HK-2 (cell line): Measurements from ENCODE around the gene AFF4.

ENCODE experiments used
- DNase-seq: peaks from one replicate; pipeline ENCODE4 v3.0.0-alpha.2; 2018; ENCODE audit not compliant: unreplicated experiment

Gene AFF4

DNA sequence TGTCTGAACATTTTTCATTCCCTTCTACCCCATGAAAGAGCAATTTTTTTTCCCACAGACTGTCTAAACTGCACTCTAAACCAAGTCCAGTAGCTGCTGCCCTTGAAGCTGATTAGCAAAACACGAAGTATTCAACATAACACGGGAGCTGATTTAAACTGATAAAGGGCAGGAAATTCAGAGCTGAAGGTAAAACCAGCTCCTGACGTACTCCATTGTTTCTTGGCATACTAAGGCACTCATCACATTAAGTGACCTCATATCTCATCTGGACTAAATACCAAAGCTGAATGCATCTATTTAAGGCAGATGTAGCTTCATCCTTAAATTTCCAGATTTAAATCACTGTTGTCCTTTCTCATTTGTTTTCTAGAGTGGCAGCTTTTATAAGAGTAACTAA is 109.1 kb downstream of the AFF4 start:
- no peak for DNase-seq

DNA sequence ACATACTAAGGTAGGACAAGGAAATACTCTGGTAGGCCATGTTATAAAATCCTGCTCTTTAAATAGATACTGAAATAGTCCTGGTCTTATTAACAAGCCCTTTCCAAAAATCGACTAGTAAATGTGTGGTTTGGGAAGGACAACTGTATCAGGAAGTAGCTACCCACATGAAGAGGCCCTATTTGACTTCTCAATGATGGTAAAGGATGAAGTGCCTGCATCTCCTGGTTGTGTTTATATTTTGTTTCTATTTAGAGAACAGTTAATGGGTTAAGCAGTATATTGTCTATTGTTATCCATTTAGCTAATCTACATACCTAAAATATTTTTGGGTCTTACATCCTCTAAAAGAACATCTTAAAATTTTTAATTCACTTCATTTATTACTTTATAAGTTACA is 109.6 kb downstream of the AFF4 start:
- no peak for DNase-seq

DNA sequence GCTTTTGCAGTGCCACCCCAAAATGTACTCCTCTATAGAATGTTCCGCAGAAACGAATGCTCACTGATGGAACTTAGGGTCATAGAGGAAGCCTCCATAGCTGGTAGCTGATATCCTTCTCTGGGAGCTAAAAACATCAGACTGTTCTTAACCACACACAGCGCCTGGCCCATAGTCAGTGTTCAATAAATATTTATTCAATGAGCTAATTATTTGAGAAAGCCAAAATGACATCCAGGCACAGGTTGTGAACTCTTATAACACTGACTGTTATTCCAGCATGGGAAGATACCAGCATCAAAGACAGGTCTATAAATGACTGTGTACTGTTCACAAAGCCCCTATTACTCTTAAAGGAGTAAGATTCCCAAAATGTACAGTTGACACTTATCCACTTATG is 110.1 kb downstream of the AFF4 start:
- DNase-seq = no peak

DNA sequence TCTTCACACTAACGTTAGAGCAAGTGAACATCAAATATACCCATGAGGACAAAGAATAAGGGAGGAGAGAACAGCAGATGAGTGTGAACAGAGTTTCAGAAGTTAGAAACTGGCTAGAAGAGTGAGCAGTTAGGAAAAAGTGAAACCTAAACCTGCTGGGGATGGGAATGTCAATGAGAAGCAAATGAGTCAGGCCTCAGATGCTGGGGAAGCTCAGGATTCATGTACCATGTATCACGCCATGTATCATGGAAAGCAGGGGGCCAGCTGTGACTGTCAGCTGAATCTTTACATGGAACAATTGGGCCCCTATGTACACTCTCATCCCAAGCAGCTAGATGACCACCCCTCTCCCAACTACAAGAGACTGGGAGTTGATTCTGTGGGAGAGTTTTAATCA is 113.4 kb downstream of the AFF4 start:
- no peak for DNase-seq

DNA sequence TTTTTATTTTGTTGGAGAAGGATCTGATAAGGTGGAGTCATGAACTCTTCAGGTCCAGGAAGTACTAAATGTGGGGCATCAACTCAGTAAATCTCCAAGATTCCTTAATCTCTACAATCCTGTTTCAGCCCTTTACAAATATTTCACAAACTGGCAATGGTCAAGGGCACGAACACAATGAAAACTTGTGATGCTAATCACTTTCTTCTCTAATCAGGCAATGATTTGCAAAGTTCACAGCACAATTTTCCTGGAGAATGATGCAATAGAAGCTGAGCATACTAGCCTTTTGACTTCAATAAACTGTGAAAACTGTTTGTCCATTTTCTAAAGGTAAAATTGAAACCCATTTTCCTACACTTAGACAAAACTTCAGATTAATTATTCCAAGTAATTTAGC is 114.1 kb downstream of the AFF4 start:
- DNase-seq = no peak

DNA sequence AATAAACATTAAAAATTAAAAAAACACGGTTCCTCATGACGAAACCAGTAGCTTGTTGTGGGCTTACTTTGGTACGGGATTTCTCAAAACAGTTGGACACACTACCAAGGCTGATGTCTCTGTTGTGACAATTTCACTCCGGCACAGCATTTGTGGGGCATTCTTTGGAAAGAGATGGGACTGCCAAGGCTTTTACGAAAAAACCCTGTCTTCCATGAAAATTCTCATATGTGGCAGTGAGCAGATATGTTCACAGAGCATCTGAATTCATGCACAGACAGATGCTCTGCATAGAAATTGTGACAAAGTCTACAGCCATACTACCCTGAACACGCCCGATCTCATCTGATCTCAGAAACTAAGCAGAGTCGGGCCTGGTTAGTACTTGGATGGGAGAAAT is 115.2 kb downstream of the AFF4 start:
- no peak for DNase-seq

DNA sequence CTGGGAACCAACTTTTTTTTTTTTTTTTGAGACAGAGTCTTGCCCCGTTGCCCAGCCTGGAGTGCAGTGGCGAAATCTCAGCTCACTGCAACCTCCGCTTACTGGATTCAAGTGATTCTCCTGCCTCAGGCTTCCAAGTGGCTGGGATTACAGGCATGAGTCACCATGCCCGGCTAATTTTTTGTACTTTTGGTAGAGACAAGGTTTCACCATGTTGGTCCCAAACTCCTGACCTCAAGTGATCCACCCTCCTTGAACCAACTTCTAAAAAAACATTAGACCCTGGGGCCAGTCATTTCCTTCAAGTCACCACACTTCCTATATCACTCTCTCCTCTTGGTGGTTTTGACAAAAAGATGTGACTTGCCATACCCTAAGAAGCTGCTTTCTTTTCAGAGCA is 122.1 kb downstream of the AFF4 start:
- no peak for DNase-seq

DNA sequence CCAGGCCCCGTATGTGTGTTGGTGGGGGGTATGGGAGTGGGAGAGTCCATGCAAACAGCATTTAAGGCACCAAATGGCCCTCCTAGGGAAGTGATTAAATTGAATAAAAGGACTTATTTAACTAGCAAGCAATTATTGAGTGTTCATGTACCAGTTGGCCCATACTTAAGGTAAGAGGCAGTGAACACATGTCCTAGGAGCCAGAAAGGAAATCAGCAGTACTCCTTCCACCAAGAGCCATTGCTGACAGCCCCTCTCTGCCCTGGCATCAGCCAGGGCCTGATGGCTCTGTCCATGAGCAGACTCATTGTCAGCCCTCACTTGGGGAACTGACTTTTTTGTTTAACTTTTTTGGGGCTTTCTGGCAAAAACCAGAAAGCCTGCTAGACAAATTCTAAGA is 122.5 kb downstream of the AFF4 start:
- DNase-seq = no peak

DNA sequence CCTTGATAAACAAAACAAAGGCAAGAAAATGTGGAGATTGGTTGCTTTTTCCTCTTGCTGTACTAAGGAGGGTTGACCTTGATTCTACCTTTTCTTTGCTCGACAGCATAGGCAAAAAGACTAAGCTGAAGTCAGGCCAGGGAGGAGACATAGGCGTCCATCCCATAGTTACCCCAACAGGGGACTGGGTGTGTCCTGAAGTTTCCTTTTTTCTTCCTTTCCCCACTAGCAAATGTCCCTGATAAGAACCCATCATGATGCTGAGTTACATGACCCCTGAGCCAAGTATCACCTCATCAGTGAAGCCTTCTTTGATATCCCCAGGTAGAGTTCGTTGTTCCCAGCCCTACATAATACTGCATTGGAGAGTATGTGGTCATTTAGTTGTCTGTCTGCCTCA is 123.1 kb downstream of the AFF4 start:
- no peak for DNase-seq

DNA sequence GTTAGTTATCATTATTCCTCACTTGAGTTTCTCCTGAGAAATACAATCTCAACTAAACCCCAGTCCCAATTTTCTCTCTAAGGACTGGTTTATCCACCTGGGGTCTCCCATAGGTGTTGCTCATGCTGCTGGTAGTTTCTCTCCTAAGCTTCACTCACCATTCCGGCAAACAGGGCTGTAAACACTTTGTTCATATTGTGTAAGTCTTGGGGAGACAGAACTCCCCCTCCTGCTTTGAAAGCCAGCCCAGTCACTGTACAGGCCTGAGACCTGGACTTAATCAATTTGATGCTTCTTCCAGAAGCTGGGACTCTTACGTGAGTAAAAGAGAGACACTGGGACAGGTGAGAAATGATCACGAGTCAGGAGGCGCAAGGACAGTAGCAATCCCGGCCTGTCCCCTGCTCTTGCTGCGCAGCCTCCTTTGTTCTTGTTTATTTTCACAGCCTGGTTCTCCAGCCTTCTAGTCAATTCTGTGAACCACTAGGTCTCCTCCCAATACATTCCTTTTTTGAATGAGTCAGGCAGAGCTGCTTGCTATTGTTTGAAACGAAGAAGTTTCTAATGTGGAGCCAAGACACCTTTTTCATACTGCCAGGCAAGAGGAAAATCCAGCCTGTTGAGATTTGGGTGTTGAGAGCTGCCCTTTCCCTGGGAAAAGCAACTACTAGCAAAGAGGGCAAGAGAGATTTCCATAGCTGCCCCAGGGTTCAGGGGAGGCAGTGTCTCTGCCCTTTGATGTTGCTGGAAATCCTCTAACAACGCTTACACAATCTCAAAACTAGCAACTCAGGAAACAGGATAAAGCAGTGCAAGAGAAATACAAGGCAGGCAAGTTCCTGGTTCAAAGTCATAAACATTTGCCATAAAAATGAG is 123.8 kb downstream of the AFF4 start:
- no peak for DNase-seq

DNA sequence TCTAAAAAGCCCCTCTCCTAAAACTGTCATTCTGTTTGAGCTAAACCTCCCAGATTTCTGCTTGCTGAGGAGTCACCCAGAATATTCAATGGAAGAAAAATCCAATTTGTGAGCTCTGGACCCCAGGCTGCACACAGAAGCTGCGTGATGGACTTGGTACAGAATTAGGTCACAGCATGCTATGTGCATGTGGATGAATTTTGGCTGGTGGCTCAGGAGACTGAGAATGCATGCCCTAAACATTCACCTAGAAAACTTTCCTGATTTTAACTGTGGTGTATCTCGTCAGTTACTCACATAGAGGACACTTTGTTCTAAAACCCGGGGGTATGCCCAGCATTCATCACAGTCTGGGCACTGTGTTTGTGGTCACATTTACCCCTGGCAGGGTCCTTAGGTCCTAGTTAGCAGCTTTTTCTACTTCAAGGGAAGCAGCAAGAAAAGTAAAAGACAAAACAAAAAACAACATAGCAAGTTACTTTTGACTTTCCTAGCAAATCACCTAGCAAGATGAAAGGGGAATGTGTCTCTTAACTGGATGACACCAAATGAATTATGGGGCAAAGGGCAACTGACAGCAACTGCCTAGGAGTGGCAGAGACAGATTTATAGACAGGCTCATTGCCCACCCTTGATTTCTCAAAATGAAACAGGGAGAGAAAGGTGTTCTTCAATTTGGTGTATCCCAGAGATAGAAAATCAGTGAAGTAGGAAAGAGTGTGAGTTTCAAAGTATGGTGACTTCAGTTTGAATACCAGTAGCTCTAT is 124.7 kb downstream of the AFF4 start:
- no peak for DNase-seq

DNA sequence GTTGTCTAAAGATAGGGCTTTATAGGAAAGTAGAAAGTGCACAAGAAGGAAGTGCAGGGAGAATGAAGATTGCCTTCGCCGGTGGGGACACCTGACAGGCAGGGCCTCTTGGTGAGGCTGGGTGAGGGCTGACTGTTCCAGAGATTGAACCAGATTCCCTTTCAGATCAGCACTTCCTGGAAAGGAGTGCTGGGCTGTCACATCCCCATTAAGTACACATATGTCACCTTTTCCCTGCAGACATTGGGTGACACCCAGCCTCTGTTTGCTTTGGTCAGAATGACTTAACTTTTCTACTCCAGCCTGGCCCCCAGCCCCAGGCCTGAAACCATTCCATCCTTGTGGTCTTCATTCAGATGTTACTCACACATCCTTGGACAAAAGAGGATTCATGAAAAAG is 125.6 kb downstream of the AFF4 start:
- DNase-seq = no peak

DNA sequence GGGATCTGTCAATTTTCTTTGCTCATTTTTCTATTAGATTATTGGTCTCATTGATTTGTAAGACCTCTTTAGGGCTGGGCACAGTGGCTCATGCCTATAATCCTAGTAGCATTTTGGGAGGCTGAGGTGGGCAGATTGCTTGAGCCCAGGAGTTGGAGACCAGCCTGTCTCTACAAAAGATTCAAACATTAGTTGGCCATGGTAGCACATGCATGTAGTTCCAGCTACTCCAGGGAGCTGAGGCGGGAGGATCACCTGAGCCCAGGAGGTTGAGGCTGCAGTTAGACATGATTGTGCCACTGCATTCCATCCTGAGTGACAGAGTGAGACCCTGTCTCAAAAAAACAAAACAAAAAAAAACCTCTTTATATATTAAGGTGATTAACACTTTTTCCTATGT is 126.6 kb downstream of the AFF4 start:
- no peak for DNase-seq

DNA sequence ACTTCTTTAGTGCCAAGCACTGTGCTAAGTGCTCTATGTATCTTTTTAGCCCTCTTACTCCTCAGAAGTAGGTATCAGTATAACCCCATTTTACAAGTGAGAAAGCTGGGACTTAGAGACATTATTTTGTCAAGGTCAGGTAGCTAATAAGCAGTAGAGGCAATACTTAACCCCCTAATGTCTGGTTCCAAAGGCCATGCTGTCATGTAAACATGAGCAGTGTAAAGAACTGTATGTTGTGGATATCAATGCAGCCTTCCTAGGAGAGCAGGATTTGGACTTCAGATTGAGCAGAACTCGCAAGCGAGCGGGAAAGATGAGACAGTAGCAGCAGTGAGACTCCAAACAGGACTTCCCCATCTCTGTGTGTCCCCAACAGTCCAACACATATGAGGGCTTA is 129.4 kb downstream of the AFF4 start:
- no peak for DNase-seq

DNA sequence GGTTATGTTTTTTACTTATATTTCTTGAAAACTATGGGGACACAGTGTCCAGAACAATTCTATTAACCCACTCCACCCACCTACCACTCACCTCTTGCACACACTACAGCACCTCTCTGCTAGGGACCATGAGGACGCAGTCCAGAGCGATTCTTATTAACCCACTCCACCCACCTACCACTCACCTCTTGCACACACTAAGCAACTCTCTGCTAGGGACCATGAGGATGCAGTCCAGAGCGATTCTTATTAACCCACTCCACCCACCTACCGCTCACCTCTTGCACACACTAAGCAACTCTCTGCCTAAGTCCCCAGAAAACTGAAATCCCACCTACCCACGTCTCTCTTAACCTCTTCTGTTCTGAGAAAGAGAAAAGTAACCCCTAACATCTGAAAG is 130.8 kb downstream of the AFF4 start:
- no peak for DNase-seq

DNA sequence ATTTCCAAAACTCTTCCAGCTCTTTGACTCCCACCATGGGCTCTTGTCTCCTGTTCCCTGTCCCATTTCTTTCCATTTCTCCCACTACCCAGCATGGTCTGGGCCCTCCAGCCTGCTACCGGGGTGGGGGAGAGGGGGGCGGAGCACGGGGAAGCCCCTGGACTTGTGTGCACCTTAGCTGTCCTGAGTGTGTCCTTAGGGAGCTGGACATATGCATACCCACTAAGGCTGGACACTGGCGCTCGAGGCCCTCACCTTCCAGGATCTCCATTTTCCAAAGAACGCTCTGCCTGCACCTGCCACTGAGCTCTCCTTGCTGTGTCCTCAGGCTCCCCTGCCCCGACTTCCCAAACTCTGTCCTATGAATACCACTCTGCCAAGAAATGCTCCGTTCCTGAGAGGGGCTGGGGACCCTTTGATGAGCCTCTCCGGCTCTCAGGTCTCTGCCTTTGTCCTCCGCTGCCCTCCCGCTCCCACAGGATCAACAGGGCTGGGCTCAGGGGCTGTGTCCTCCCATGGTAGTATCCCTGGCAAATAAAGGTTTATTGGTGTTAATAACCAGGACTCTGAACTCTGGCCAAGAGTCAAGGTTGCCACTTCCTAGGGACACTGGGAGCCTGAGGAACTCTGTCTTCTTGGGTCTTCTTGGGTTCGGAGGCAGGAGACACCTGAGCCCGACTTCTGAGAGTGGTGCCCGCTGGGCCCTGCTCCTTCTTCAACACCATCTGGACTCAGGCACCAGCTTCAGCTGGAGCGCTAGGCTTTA is 132.2 kb downstream of the AFF4 start:
- no peak for DNase-seq

DNA sequence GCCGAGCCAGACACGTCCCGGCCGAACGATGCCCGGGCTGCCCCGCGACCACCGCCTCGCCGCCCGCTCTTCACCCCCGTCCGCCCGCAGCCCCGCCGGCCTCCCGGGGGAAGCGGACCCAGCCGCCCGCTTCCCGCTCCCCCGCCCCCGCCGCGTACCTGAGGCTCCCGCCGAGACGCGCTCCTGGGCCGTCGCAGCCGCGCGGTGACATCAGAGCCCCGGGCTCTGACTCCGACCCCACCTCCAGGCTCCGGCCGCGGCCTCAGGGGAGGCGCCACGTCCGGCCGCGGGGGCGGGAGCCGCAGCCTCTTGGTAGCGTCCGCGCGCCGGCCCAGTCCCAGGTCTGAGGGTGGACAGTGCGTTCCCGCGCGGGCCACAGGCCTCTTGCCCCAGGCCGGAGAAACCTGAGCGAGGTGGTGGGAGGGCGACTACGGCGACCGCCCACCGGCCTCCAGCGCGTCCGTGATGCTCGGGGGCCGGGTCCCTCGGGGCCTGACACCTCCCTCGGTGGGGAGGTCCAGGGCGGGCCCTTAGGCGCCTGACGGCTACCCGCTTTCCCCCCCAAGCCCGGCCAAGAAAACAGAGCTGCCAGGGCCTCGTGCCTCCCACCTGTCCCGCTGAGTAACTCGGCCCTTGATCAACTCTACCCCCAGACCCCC is 132.9 kb downstream of the AFF4 start, which contains the start of gene SHROOM1:
Gene SHROOM1 (minus strand): TSS at position 212 of the 659 bp plus-strand sequence. CDS start 4,507 bp downstream, outside the sequence.
- peak; percentile 75 for DNase-seq

DNA sequence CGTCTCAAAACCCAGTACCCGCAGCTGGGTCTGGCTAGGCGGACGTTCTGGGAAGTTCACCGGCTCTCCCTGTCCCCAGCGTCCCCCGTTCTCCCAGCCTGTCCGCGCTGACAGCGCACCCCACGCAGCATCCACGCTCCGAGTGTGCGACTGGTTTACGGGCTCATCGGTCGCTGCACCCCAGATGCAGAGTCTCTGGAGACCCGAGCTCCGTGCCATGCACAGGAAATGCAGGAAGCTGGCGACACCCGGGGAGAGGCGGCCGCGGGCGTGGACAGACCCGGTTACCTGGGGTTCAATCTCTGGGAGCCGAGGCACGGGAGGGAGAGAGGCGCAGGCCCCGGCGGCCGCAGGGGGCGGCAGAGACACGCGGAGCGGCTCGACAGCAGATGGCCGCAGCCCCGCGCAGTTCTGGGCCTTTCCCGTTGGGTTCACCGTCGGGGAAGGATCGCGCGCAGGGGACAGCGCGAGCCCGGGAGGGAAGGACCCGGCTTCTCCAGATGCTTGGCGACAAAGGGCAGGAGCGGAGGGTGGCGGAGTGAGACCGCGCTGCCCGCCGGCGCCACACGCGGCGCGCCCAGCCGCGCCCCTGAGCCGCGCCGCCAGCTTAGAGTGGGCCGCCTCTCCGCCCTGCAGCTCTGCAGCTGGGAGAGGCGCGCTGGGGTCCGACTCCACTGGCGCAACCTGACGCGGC is 133.5 kb downstream of the AFF4 start:
- peak; percentile 68 for DNase-seq

DNA sequence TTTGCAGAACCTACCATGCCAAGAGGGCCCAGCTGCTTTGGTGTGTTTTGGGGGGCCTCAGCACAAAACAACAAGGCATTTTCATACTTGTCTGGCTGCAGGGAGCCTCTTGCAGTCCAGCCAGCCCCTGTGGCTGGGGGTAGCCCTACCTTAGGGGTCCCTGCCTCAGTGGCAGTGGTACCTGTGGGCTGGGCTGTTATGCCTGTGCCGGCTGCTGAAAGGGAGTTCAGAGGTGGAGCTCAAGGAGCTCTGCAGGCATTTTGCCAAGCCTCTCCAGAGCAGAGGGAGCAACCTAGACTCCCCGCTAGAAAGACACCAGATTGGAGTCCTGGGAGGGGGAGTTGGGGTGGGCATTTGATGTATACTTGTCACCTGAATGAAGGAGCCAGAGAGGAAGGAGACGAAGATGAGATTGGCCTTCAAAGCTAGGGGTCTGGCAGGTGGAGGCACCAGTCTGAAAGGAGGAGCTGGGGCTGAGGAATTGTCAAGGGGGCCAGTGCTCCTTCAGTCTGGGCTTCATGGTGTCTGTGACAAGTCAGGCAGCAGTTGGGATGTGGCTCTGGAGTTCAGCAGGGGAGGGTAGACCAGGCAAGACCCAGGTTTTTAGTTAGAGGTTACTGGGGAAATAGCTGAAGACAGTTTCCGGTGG is 134.5 kb downstream of the AFF4 start:
- no peak for DNase-seq

DNA sequence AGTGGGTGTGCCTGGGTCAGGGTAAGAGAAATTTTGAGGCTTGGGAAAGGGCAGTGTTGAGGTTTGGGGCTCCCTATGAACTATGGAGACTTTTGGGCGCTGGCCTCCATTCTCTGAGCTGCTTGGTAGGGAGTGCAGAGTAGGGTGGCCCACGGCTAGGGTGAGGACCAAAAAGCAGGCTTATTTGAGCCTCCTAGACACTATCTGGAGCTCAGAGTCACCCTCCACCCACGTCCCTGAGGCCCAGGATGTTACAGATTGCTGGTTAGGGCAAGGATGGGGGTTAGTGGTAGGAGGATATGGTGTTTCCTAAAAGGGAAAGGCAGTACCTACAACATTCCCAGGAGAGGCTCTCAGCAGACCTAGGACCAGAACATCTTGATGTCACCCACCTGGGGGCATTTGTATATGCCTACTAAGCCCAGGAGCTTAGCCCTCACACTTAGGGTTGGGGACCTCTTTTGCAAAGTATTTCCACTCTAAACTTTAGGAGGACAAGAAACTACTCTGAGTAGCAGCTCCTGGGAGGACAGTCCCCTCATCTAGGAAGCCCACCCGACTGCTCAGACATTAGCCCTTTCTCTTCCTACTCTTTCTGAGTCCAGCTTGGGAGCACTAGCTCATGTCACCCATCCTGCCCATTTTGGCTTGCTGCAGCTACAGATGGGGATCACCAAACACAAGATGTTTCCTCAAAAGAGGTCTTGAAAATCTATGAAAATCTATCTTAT is 135.3 kb downstream of the AFF4 start:
- DNase-seq = no peak
